Prostate gland (tissue), 2 donors: ENCODE measurements around the gene MLN.

Experiments
- POLR2A ChIP-seq: fragments of 450-650 bp; IDR thresholded peaks from one replicate; pipeline ENCODE4 v1.6.1; 2016; ENCODE audit warnings: antibody characterized with exemption, mild to moderate bottlenecking
- TF ChIP-seq, protein P1 (sequence below), 4 experiments: fragments of 200-600 bp in 2 of 4; fragments of 450-650 bp in 2 of 4; sonication (generic) in 2 of 4; IDR thresholded peaks; 1 replicate in 3 of 4; 2 replicates in 1 of 4; pipeline ENCODE4 v1.5.1; 2016 to 2019; ENCODE audit warnings: antibody characterized with exemption in 4 of 4, mild to moderate bottlenecking in 2 of 4, moderate library complexity in 2 of 4

DNA sequence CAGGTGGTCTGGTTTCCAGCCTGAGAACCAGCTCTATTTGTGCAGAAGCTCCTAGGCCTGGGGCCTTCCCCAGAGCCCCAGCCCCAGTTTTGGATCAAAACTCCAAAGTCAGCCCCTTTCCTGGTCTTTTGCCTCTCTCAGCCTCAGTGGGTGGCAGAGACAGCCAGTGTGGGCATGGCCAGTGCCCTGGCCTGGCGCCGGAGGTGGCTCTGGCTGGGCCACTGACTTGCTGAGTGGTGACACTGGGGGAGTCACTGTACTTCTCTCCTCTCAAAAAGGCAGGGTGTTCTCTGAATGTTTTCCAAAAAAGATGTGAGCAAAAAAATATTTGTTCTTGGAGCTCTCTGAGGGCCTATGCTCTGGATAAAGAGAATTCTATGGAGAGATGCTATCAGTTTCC lies 20.0 kb upstream of the MLN start:
- TF ChIP-seq, protein P1, sequence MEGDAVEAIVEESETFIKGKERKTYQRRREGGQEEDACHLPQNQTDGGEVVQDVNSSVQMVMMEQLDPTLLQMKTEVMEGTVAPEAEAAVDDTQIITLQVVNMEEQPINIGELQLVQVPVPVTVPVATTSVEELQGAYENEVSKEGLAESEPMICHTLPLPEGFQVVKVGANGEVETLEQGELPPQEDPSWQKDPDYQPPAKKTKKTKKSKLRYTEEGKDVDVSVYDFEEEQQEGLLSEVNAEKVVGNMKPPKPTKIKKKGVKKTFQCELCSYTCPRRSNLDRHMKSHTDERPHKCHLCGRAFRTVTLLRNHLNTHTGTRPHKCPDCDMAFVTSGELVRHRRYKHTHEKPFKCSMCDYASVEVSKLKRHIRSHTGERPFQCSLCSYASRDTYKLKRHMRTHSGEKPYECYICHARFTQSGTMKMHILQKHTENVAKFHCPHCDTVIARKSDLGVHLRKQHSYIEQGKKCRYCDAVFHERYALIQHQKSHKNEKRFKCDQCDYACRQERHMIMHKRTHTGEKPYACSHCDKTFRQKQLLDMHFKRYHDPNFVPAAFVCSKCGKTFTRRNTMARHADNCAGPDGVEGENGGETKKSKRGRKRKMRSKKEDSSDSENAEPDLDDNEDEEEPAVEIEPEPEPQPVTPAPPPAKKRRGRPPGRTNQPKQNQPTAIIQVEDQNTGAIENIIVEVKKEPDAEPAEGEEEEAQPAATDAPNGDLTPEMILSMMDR (IDR thresholded peaks at IDR 0.05), result no peak
- TF ChIP-seq POLR2A, result no peak
